Amniotic stem cell (primary cell): Measurements from ENCODE around the gene ETS2.

Source experiments
- DNase-seq: peaks from one replicate; lab custom pipeline; 2025; lab: John Stamatoyannopoulos, UW

ETS2 gene

DNA sequence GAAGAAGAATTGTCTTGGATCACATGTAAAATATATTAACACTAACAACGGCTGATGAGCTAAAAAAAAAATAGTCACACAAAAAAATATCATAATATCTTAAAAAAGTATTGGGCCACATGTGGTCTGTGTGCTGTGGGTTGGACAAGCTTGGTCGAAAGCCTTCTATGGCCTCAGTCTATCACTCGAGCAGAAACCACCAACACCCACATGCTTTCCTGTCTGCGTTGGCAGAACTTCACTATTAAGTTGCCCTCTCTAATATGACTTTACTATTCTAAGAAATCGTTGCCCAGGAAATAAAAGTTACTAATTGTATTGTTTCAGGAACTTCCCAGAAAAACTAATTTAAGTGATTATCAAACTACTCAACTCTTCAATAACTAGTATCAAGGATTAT, 28.2 kb upstream of the ETS2 start:
- no peak for DNase-seq

DNA sequence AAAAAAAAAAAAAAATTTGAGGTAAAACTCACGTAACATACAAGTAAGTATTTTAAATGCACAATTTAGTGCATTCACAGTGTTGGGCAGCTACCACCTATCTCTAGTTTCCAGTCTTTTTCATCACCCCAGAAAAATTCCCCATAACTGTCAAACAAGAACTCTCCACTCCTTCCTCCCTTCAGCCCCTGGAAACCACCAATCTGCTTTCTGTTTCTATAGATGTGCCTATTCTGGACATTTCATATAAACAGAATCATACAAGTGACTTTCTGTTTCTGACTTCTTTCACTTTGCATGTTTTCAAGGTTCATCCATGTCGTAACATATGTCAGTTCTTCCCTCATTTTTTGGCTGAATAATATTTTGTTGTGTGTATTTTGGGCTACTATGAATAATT, 24.9 kb upstream of the ETS2 start:
- no peak for DNase-seq

DNA sequence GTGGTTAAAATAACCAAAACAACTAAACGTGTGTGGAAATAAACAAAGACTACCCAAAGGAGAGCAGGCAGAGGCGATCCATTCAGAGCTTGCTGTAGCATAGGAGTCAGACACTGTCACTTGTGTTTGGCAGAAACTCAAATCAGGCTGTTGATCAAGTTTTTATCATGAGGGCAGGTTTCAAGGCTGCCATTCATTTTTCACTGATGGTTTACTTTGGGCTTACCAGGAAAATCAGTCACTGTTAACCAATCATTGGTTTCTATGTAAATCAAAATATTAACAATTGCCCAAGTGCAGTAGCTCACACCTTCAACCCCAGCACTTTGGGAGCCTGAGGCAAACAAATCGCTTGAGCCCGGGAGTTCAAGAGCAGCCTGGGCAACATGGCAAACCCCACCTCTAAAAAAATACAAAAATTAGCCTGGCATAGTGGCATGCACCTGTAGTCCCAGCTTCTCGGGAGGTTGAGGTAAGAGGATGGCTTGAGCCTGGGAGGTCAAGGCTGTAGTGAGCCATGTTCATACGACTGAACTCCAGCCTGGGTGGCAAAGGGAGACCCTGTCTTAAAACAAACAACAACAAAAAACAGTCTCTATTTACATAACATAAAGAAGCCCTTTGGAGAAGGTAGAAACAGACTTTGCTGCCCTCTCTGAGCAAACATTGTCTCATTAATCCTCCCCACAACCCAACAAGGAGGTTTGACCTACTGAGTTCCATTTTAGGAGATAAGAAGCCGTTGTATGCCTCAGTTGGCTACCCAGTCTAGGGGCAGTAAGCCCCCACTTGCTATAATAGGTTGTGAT, 21.1 kb upstream of the ETS2 start:
- no peak for DNase-seq

DNA sequence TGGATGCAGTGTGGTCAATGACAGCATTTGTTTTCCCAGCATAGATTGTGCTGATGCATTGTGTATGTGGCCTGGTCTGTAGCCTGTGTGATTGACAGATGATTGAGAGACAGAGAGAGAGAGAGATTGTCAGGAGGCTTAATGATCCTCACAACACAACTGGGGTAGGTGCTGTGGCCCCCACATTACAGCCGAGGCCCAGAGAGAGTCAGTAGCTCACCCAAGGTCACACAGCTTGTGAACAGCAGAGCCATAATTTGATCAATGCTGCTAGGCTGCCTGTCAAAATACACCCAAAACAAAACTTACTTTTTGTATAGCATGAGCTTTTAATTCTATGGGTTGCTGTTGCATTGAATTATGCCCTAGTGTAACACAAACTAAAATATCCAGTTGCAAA, 20.2 kb upstream of the ETS2 start:
- DNase-seq = no peak

DNA sequence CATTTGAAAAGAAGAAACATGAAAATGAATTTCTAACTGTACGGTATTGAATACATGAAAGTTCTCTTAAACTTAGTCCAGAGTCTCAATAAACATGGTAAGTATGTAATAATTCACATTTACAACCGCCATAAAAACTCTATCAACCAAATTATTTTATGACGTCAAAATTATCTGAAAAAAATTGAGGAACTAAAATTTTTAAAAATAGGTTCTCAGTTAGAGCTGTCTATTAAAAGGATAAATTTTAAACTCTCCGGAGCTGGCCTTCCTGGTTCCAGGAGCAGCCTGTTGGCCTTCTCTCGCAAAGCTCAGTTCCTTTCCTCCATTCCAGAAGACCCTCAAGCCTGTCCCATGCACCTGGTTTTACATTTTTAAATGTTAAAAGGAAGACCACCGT, 18.7 kb upstream of the ETS2 start:
- no peak for DNase-seq

DNA sequence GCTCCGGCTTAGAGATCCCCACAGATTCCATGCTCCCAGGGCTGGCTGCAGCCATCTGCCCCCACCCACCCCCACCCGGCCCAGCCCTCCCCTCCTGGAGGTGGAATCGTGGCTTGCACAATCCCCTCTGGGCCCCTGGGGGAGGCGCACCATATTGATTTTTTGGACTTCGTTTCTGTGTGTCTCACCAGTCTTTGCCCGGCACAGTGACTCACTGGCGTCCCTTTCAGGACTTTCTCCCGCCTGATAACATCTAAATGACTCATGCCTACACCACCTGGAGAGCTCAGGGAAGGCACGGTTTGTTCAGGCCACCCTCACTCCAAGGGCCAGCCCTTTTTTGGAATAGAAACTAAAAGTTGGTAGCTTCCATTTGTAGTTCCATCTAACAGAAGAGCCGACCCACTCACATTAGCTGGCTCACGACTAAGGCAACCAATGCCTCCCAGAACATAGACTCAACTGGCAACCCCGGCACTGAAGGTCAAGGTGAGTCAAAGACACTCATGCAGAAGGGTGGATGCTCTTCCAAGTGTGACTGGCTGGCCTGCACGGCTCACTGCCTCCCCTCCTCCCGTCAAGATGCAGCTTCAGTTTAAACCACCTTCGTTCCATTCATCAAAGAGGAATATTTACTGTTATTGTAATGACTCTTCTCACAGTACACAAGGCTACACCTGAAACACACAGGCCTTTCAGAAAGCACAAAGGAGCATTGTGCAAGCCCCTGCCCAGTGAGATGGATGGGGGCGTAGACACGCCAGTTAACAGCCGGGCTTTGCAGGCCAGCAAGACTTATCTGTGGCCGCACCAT, 18.1 kb upstream of the ETS2 start:
- no peak for DNase-seq

DNA sequence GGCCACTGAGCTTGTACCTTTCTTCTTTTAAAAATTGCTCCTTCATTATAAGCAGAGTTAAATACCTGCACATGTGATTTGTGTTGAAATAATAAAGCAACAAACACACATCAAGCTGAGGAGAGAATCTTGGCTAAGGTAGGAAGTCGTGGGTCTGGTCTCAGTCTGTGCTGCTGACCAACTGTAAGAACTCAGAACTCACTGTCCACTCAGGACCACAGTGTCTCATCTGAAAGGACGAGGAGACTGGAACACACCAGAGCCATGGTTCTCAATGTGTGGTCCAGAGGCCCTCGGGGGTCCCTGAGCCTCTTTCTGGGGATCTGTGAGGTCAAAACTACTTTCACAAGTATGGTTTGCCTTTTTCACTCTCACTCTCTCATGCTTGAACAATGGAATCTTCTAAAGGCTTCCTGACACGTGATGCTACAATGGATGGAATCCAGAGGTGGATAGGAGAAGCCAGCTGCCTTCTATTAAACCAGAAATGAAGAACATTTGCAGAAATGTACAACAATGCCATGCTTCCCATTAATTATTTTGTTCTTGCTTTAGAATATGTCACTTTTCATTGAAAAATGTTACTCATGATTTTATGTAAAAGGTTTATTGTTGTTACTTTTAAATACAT, 17.3 kb upstream of the ETS2 start:
- no peak for DNase-seq

DNA sequence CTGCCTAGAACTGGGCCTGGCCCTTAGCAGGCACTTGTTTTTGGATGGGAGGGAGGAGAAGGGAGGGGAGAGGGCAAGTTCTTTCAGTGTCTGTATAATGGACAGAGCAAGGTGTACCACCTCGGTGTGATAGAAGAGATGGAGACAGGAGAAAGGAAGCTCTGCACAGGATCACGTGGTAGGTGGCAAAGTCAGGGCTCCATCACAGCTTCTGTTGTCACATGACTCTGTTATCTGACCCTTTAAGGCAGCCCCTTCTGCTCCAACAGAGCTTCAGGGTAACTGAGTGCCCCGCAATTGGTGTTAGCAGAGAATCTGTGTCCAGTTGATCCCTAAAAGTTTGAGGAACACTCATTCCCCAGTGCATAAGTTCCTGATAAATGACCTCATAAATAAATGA, 16.5 kb upstream of the ETS2 start:
- DNase-seq = no peak

DNA sequence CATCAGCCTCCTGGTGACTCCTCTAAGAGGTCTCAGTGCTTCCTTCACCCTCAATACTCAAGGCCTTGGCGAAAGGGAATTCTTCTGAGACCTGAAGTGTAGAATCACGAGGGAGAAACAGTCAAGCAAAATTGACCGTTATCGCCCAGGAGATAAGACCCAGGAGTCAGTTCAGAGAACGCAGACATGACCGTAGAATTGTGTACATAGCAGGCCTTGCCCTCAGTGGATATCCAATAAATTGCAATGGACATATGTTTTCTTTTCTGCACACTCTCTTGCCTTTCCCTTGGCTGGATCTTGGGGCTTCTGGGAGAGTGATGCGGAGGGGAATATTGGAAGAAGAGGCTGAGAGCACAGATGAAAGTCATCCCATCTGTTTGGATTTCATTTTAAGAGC, 15.7 kb upstream of the ETS2 start:
- no peak for DNase-seq

DNA sequence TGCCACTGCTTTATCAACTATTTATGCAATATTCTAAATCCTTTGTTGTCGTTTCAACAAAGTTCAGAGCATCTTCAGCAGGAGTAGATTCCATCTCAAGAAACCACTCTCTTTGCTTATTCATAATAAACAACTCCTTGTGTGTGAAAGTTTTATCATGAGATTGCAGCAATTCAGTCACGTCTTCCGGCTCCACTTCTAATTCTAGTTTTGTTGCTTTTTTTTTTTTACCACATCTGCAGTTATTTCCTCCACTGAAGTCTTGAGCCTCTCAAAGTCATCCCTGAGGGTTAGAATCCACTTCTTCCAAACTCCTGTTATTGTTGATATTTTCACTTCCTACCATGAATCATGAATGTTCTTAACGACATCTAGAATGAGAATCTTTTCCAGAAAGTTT, 14.8 kb upstream of the ETS2 start:
- no peak for DNase-seq

DNA sequence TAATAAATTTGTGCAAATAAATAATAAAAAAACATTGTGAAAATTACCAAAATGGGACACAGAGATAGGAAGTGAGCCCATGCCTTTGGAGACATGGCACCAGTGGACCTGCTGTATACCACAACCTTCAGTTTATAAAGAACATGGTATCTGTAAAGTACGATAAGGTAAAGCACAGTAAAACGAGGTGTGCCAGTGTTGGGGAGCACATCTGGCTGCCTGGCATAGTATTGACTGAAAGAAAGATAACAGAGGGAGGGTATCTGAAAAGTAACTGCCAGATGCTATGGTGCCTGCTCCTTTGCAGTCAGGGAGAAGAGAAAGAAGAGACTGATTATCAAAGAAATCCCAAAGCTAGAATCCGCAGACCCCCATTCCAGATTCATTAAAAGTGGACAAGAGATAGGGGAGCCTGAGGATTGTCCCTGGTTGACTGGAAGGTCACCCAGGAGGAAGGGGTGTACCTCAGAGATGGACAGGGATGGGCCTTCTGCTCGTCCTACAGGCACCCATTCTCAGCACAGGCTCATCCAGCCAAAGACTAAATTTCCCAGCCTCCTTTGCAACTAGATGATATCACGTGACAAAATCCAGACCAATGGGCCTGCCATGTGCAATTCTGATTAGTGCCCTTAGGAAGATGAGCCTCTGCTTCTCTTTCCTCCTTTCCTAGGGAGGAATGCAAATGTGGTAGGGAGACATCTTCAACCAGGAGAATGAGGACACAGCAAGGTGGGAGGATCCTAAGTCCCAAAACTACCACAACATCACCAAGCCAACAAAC, 12.9 kb upstream of the ETS2 start:
- no peak for DNase-seq

DNA sequence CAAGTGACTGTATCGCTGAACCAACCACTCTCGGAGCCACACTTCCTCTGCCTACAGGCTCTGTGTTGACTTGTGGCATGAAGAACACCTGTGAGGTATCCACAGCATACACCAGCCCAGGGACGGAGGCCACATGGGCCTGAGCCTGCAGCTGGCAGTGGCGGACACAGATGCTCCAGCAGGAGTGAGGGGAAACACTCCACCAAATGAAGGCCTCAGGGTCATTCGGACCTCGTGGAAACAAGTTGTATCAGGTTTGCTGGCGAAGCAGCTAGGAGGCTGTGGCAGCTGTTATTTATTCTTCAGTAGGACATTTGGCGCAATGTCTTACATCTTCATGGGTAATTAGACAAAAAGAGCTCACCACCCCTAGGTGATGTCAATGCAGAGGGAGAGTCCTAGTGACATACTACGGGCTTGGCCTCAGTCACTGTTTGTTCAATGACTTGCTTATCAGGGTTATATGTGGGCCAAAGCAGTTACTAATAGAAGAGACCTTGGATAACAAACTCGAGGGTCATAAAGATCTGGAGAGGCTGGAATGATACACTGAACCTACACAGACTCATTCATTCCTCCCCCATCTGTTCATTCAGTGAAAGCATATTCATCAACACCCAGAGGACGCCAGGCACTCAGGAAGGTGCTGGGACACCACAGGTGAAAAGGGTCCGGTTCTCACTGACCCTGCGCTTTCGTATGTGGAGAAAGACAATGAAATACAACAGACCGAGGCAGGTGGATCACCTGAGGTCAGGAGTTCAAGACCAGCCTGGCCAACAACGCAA, 11.6 kb upstream of the ETS2 start:
- no peak for DNase-seq

DNA sequence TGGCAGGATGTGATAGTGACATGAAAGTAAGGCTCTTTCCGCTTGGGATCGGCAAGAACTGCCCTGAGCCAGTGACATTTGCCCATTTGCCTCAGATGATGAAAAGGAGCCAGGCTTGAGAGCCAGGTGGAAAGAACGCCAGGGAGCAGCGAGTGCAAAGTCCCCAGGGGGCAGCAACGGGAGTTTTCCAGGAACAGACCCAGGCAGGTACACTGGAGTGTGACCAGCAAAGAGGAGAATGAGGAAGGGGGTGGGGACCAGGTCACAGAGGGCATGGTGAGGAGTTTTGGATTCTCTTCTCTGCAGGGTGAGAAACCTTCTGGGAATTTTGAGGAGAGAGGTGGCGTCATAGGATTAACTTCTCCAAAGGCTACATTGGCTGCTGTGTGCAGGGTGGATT, 10.8 kb upstream of the ETS2 start:
- no peak for DNase-seq

DNA sequence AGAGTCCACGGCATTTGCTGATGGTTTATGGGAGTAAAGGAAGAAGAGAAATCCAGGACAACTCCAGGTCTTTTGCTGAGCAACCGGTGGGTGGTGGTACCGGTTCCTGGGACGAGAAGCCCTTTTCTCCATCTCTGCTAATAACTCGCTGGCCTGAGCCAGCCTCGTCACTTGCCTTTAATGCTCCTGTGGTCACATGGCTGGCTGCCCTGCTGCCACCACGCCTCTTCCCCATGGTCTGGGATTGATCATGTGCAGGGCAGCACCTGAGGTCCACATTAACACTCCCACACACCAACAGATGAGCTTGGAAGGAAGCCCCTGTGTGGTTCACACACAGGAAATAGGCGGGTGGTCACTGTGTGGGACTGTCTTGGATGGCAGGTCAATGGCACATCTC, 10.3 kb upstream of the ETS2 start:
- DNase-seq = no peak

DNA sequence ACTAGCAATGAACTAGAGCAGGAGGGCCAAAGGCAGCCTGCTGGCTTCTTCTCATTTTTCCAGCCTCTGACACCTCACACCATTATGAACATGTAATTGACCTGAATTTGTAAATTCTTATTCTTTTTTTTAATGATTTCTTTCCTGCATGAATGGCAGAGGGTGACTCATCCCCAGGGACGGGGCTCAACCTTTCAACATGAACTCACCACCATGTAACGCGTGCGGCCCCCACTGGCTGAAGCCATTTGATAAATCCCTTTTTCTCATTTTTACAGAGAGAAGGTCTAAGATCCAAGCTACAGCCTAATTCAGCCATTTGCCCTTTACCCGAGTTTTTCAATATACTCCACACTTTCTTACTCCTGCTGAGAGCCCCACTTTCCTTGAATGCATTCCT, 9.3 kb upstream of the ETS2 start:
- DNase-seq = no peak

DNA sequence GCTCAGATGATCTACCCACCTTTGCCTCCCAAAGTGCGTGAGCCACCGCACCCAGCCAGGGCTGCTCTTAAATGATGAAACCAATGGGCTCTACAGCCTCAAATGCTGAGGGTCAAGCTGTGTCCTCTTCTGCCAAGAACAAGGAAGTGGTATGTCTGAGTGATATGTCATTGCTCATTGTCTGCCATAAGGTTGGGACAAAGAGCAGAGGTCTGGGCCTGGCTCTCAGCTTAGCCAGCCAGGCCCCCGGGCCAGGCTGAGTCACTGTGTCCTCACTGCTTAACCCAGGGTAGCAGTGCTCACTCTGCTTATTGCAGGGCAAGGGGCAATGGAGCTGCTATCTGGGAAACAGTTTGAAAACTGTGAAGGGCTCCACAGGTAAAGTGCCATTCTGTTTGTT, 8.3 kb upstream of the ETS2 start:
- DNase-seq = no peak

DNA sequence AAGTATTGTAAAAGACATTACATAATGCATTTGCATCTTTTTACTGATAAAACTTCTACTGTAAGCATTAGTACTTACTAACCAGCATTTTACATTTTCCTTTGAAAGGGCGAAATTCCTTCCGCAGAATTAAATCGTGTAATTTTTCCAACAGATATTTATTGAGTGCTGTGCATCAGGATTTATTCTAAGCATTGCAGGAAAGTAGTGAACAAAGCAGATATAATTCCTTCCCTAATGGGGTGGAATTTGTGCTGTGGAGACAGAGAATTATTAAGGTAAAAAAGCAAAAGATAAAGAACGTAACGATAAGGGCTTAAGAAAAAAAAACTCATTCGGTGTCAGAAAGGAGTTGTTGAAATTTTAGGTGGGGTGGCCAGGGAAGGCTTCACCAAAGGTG, 7.6 kb upstream of the ETS2 start:
- no peak for DNase-seq

DNA sequence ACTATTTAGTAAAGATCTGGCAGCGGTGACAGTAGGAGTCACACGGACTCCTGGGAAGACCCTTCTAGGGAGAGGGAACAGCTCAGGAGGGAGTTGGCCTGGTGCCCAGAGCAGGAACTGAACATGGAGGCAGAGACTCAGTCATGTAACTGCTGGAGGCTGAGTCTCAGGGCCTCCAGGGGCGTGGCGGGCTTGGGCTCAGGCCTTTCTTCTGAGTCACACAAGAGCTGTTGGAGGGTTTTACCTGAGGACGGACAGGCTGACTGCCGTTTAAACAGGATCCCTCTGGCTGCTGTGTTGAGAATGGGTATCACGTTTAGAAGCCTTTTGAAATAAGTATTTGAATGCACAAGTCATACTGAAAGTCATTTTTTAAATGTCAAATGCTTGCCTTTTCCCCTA, 7.2 kb upstream of the ETS2 start:
- no peak for DNase-seq

DNA sequence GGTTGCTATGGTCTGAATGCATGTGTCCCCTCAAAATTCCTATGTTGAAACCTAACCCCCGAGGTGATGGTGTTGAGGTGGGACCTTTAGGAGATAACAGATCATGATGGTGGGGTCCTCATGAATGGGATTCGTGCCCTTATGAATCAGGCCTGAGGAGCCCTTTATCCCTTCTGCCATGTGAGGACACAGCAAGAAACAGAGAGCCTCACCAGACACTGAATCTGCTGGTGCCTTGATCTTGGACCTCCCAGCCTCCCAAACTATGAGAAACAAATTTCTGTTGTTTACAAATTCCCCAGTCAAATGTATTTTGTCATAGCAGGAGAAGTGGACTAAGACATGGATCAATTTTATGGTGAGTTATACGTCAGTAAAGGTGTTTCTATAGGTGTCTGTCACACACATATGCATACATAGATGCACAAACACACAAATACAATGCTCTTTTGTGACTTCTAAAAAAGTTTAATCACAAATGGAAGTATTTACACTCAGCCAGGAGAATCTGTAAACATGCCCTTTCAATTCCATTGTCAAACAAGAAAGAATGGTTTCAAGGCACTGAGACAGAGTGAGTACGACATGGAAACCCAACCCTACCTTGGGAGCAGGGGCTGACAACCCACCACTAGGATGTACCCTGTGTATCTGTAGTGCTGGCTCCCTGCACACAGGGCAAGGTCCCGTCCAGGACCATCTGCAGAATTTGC, 5.5 kb upstream of the ETS2 start:
- DNase-seq = no peak

DNA sequence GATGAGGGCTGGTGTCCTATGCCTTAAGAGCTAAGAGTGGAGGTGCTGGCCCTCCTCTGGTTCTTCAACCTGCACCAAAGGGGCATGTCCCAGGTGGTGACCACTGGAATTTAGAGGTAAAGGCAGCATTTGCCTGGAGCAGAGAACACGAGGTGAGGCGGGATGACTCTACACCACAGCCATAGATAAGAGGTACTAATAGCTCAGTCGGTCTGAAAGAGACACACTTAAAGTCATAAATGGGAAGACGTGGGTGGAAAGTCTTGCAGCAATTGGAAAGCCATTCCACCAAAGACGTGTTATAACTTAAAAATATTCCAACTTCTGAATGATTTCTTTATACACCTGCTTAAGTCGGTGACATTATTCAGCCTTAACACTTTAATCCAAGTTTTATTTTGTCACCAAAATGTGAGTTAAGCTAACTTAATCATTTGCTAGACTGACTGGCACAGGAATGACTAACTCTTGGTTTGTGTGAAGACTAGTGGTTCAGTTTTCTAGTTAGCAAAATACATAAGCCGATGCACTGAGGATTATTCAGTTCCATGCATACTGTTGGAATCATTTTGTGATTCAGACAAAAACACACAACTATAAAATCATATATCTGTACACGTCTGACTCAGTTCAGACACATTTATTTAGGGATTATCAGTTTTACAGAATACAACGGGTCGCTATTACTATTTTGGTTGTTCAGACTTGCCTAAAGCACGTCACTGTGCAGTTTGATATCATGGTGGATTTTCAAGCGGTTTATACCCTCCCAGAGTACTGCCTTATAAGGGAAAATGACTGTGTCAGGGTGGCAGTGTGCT, 4.6 kb upstream of the ETS2 start:
- no peak for DNase-seq
